ENCODE data around the gene EIF4E2. TPM values are rescaled to one million over a fixed set of nuclear protein-coding genes. Genes with fewer than 3 reads are reported as not detected.

EIF4E2 gene
- total and polyA plus RNA-seq, 7 experiments from 2014 or later: 51.9 to 77.6 (median 61.6) TPM

GRCh38 chr2:232535761-232536530 lies 14.5 kb upstream of the EIF4E2 start:
- no peak overlapping the region for H3K4me3 ChIP-seq (ENCODE audit: low read length)
- intact Hi-C loops (cut with micrococcal nuclease): no loop called here
- no peaks in the 10 kb centered on the region for H3K27me3 ChIP-seq (ENCODE audit: control insufficient read depth in 2 of 2, insufficient read depth in 2 of 2, low read length in 2 of 2)
- H3K4me1 Mint-ChIP-seq: peaks cover 0 to 9% (median 0%) of the 10 kb centered on the region in 7 donors
- no peaks in the 10 kb centered on the region for H3K36me3 Mint-ChIP-seq
- H3K27ac Mint-ChIP-seq: no peak overlapping the region
- ATAC-seq (no peak), DNase-seq (no peak)
- CTCF ChIA-PET: interaction anchor here (0.8 kb wide), 1 partner anchor 13 kb away, joined by 3 read pairs; no protein-coding TSS in a partner anchor
- H3K27ac ChIP-seq (ENCODE audit: low read depth, low read length): no peak overlapping the region
- no peak overlapping the region for H3K4me3 Mint-ChIP-seq
- H3K27me3 Mint-ChIP-seq: peaks cover 9 to 14% (median 12%) of the 10 kb centered on the region in 5 donors
- H3K9me3 Mint-ChIP-seq: peaks cover 0 to 6% (median 0%) of the 10 kb centered on the region in 11 donors
- H3K9me3 ChIP-seq (ENCODE audit: control insufficient read depth in 2 of 3, low read length in 3 of 3): peaks cover 0 to 7% (median 0%) of the 10 kb centered on the region in 3 experiments
- H3K4me1 ChIP-seq (ENCODE audit: control insufficient read depth in 2 of 2, insufficient read depth in 2 of 2, low read length in 2 of 2): no peaks in the 10 kb centered on the region
- no peaks in the 10 kb centered on the region for H3K36me3 ChIP-seq (ENCODE audit: control insufficient read depth in 2 of 3, insufficient read depth in 3 of 3, low read length in 3 of 3)
- POLR2A ChIA-PET: no interaction called here

GRCh38 chr2:232537079-232537478 lies 13.4 kb upstream of the EIF4E2 start:
- Histone ChIP-seq H3K9me3 (ENCODE audit: control insufficient read depth in 2 of 3, low read length in 3 of 3) (peaks cover 0 to 7% (median 0%) of the 10 kb centered on the region in 3 experiments), H3K27me3 (ENCODE audit: control insufficient read depth in 2 of 2, insufficient read depth in 2 of 2, low read length in 2 of 2) (no peaks in the 10 kb centered on the region), H3K4me1 (ENCODE audit: control insufficient read depth in 2 of 2, insufficient read depth in 2 of 2, low read length in 2 of 2) (no peaks in the 10 kb centered on the region), H3K27ac (ENCODE audit: low read depth, low read length) (no peak overlapping the region), H3K36me3 (ENCODE audit: control insufficient read depth in 2 of 3, insufficient read depth in 3 of 3, low read length in 3 of 3) (no peaks in the 10 kb centered on the region), H3K4me3 (ENCODE audit: low read length) (no peak overlapping the region)
- Mint-ChIP-seq H3K27me3 (peaks cover 9 to 14% (median 12%) of the 10 kb centered on the region in 5 donors), H3K27ac (no peak overlapping the region), H3K4me3 (no peak overlapping the region), H3K36me3 (no peaks in the 10 kb centered on the region), H3K4me1 (peaks cover 0 to 11% (median under 1%) of the 10 kb centered on the region in 7 donors), H3K9me3 (peaks cover 0 to 6% (median 0%) of the 10 kb centered on the region in 11 donors)
- CTCF ChIA-PET: no interaction called here
- POLR2A ChIA-PET: no interaction called here
- no peak for ATAC-seq
- DNase-seq: no peak
- intact Hi-C loops (cut with micrococcal nuclease): no loop called here

GRCh38 chr2:232537499-232537898 lies 13.0 kb upstream of the EIF4E2 start:
- no peak for ATAC-seq

GRCh38 chr2:232538671-232539070 lies 11.8 kb upstream of the EIF4E2 start:
- CTCF ChIA-PET: interaction anchor here (0.7 kb wide), 1 partner anchor 344 kb away, joined by 4 read pairs; no protein-coding TSS in a partner anchor

More at GRCh38 chr2:232537499-232537898, 13.0 kb upstream of the EIF4E2 start:
- H3K36me3 ChIP-seq (ENCODE audit: control insufficient read depth in 2 of 3, insufficient read depth in 3 of 3, low read length in 3 of 3): no peaks in the 10 kb centered on the region
- no peaks in the 10 kb centered on the region for H3K27me3 ChIP-seq (ENCODE audit: control insufficient read depth in 2 of 2, insufficient read depth in 2 of 2, low read length in 2 of 2)
- peaks cover 9 to 14% (median 12%) of the 10 kb centered on the region in 5 donors for H3K27me3 Mint-ChIP-seq
- CTCF ChIA-PET: no interaction called here
- no peak overlapping the region for H3K27ac Mint-ChIP-seq
- no peaks in the 10 kb centered on the region for H3K36me3 Mint-ChIP-seq
- POLR2A ChIA-PET: interaction anchor here (0.5 to 0.8 kb wide), 2 partner anchors 13 to 15 kb away, joined by 3 read pairs; partner anchors contain the start of gene TIGD1
- intact Hi-C loops (cut with micrococcal nuclease): no loop called here
- H3K4me3 Mint-ChIP-seq: no peak overlapping the region
- H3K9me3 ChIP-seq (ENCODE audit: control insufficient read depth in 2 of 3, low read length in 3 of 3): peaks cover 0 to 7% (median 0%) of the 10 kb centered on the region in 3 experiments
- H3K27ac ChIP-seq (ENCODE audit: low read depth, low read length): no peak overlapping the region
- H3K4me3 ChIP-seq (ENCODE audit: low read length): no peak overlapping the region
- no peak for DNase-seq
- H3K9me3 Mint-ChIP-seq: peaks cover 0 to 6% (median 0%) of the 10 kb centered on the region in 11 donors
- H3K4me1 ChIP-seq (ENCODE audit: control insufficient read depth in 2 of 2, insufficient read depth in 2 of 2, low read length in 2 of 2): no peaks in the 10 kb centered on the region
- H3K4me1 Mint-ChIP-seq: peaks cover 0 to 11% (median 5%) of the 10 kb centered on the region in 7 donors

GRCh38 chr2:232539298-232540231 lies 10.9 kb upstream of the EIF4E2 start, which contains the start of gene CHRNG:
Gene CHRNG (plus strand): TSS chr2:232539692. CDS start chr2:232539748, 56 bp downstream.
- DNase-seq (no peak), ATAC-seq (no peak)
- H3K4me3 Mint-ChIP-seq: no peak within 1 kb of the TSS
- H3K27ac ChIP-seq (ENCODE audit: low read depth, low read length): no peak within 1 kb of the TSS
- H3K27me3 Mint-ChIP-seq: peaks cover 0 to 12% (median 9%) of the 10 kb centered on the region in 5 donors
- H3K4me1 Mint-ChIP-seq: peaks cover 0 to 21% (median 8%) of the 10 kb centered on the region in 7 donors
- POLR2A ChIA-PET: no interaction called here
- intact Hi-C loops (cut with micrococcal nuclease): no loop called here
- H3K4me3 ChIP-seq (ENCODE audit: low read length): no peak within 1 kb of the TSS
- H3K36me3 Mint-ChIP-seq: peaks cover 0 to 7% (median under 1%) of the 10 kb centered on the region in 5 donors
- H3K9me3 Mint-ChIP-seq: peaks cover 0 to 6% (median 0%) of the 10 kb centered on the region in 11 donors
- no peaks in the 10 kb centered on the region for H3K4me1 ChIP-seq (ENCODE audit: control insufficient read depth in 2 of 2, insufficient read depth in 2 of 2, low read length in 2 of 2)
- H3K9me3 ChIP-seq (ENCODE audit: control insufficient read depth in 2 of 3, low read length in 3 of 3): peaks cover 0 to 7% (median 0%) of the 10 kb centered on the region in 3 experiments
- peaks cover 0 to 3% (median 0%) of the 10 kb centered on the region in 3 experiments for H3K36me3 ChIP-seq (ENCODE audit: control insufficient read depth in 2 of 3, insufficient read depth in 3 of 3, low read length in 3 of 3)
- H3K27ac Mint-ChIP-seq: no peak within 1 kb of the TSS
- CTCF ChIA-PET: no interaction called here
- no peaks in the 10 kb centered on the region for H3K27me3 ChIP-seq (ENCODE audit: control insufficient read depth in 2 of 2, insufficient read depth in 2 of 2, low read length in 2 of 2)

More at GRCh38 chr2:232538671-232539070, 11.8 kb upstream of the EIF4E2 start:
- Histone ChIP-seq H3K9me3 (ENCODE audit: control insufficient read depth in 2 of 3, low read length in 3 of 3) (peaks cover 0 to 7% (median 0%) of the 10 kb centered on the region in 3 experiments), H3K4me1 (ENCODE audit: control insufficient read depth in 2 of 2, insufficient read depth in 2 of 2, low read length in 2 of 2) (no peaks in the 10 kb centered on the region), H3K36me3 (ENCODE audit: control insufficient read depth in 2 of 3, insufficient read depth in 3 of 3, low read length in 3 of 3) (no peaks in the 10 kb centered on the region), H3K27ac (ENCODE audit: low read depth, low read length) (no peak overlapping the region), H3K4me3 (ENCODE audit: low read length) (no peak overlapping the region), H3K27me3 (ENCODE audit: control insufficient read depth in 2 of 2, insufficient read depth in 2 of 2, low read length in 2 of 2) (no peaks in the 10 kb centered on the region)
- no peak overlapping the region for H3K4me3 Mint-ChIP-seq
- no peak for DNase-seq
- intact Hi-C loops (cut with micrococcal nuclease): no loop called here
- no peak for ATAC-seq
- peaks cover 0 to 16% (median 5%) of the 10 kb centered on the region in 7 donors for H3K4me1 Mint-ChIP-seq
- H3K27me3 Mint-ChIP-seq: peaks cover 4 to 12% (median 9%) of the 10 kb centered on the region in 5 donors
- H3K9me3 Mint-ChIP-seq: peaks cover 0 to 6% (median 0%) of the 10 kb centered on the region in 11 donors
- POLR2A ChIA-PET: no interaction called here
- H3K36me3 Mint-ChIP-seq: peaks cover 0 to 3% (median 0%) of the 10 kb centered on the region in 5 donors
- no peak overlapping the region for H3K27ac Mint-ChIP-seq

GRCh38 chr2:232540441-232541041 lies 9.9 kb upstream of the EIF4E2 start:
- H3K4me1 Mint-ChIP-seq: peaks cover 0 to 21% (median 11%) of the 10 kb centered on the region in 7 donors
- CTCF ChIA-PET: no interaction called here
- POLR2A ChIA-PET: no interaction called here

More at GRCh38 chr2:232540441-232541041, 9.9 kb upstream of the EIF4E2 start:
- Histone ChIP-seq H3K36me3 (ENCODE audit: control insufficient read depth in 2 of 3, insufficient read depth in 3 of 3, low read length in 3 of 3) (peaks cover 0 to 8% (median 0%) of the 10 kb centered on the region in 3 experiments), H3K27ac (ENCODE audit: low read depth, low read length) (no peak overlapping the region), H3K4me3 (ENCODE audit: low read length) (no peak overlapping the region), H3K27me3 (ENCODE audit: control insufficient read depth in 2 of 2, insufficient read depth in 2 of 2, low read length in 2 of 2) (no peaks in the 10 kb centered on the region), H3K4me1 (ENCODE audit: control insufficient read depth in 2 of 2, insufficient read depth in 2 of 2, low read length in 2 of 2) (no peaks in the 10 kb centered on the region), H3K9me3 (ENCODE audit: control insufficient read depth in 2 of 3, low read length in 3 of 3) (peaks cover 0 to 7% (median 0%) of the 10 kb centered on the region in 3 experiments)
- no peak for ATAC-seq
- Mint-ChIP-seq H3K27me3 (peaks cover 0 to 12% (median 9%) of the 10 kb centered on the region in 5 donors), H3K9me3 (peaks cover 0 to 6% (median 0%) of the 10 kb centered on the region in 11 donors), H3K4me3 (no peak overlapping the region), H3K27ac (no peak overlapping the region), H3K36me3 (peaks cover 0 to 11% (median 4%) of the 10 kb centered on the region in 5 donors)
- intact Hi-C loops (cut with micrococcal nuclease): no loop called here
- no peak for DNase-seq
